ENCODE results near the gene RALGPS1.

DNA sequence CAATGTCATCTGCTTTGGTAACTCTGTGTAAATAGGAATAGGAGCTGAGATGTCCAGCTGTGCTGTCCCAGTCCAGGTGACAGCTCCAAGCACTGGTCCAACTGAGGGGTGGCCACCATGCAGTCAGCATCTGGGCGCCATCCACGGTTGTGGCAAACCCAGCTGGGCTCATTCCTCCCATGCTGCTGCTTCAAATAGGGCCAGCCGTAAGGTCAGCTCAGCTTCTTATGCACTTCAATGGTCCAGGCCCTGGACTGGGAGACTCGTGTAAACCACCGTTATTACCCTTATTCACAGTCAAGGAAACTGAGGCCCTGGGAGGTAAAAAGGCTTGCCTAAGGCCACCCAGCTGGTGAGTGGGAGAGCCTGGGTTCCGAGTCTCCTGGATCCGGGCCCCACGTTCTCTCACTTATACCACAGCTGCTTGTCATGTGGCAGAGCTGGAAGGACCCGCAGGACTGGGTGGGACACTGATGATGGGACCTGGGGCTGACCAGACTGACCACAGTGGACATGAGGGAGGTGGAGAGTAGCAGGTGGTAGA is 246.6 kb downstream of the RALGPS1 start:
- TF ChIP-seq, protein P1, sequence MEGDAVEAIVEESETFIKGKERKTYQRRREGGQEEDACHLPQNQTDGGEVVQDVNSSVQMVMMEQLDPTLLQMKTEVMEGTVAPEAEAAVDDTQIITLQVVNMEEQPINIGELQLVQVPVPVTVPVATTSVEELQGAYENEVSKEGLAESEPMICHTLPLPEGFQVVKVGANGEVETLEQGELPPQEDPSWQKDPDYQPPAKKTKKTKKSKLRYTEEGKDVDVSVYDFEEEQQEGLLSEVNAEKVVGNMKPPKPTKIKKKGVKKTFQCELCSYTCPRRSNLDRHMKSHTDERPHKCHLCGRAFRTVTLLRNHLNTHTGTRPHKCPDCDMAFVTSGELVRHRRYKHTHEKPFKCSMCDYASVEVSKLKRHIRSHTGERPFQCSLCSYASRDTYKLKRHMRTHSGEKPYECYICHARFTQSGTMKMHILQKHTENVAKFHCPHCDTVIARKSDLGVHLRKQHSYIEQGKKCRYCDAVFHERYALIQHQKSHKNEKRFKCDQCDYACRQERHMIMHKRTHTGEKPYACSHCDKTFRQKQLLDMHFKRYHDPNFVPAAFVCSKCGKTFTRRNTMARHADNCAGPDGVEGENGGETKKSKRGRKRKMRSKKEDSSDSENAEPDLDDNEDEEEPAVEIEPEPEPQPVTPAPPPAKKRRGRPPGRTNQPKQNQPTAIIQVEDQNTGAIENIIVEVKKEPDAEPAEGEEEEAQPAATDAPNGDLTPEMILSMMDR (IDR thresholded peaks at IDR 0.05), result no peak
- TF ChIP-seq POLR2AphosphoS5 (IDR thresholded peaks at IDR 0.05; ENCODE audit: low read depth, low read length), result no peak
- TF ChIP-seq TAF1 (IDR thresholded peaks at IDR 0.05; ENCODE audit: borderline replicate concordance, low read depth, low read length), result no peak
- TF ChIP-seq YY1 (IDR thresholded peaks at IDR 0.05; ENCODE audit: low read depth), result no peak
- TF ChIP-seq RCOR1 (IDR thresholded peaks at IDR 0.05; ENCODE audit: low read length), result no peak
- TF ChIP-seq, protein P2, sequence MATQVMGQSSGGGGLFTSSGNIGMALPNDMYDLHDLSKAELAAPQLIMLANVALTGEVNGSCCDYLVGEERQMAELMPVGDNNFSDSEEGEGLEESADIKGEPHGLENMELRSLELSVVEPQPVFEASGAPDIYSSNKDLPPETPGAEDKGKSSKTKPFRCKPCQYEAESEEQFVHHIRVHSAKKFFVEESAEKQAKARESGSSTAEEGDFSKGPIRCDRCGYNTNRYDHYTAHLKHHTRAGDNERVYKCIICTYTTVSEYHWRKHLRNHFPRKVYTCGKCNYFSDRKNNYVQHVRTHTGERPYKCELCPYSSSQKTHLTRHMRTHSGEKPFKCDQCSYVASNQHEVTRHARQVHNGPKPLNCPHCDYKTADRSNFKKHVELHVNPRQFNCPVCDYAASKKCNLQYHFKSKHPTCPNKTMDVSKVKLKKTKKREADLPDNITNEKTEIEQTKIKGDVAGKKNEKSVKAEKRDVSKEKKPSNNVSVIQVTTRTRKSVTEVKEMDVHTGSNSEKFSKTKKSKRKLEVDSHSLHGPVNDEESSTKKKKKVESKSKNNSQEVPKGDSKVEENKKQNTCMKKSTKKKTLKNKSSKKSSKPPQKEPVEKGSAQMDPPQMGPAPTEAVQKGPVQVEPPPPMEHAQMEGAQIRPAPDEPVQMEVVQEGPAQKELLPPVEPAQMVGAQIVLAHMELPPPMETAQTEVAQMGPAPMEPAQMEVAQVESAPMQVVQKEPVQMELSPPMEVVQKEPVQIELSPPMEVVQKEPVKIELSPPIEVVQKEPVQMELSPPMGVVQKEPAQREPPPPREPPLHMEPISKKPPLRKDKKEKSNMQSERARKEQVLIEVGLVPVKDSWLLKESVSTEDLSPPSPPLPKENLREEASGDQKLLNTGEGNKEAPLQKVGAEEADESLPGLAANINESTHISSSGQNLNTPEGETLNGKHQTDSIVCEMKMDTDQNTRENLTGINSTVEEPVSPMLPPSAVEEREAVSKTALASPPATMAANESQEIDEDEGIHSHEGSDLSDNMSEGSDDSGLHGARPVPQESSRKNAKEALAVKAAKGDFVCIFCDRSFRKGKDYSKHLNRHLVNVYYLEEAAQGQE (IDR thresholded peaks at IDR 0.05; ENCODE audit: low read depth, low read length), result no peak
- TF ChIP-seq FOXM1 (IDR thresholded peaks at IDR 0.05; ENCODE audit: low read depth), result no peak
- TF ChIP-seq RAD21 (IDR thresholded peaks at IDR 0.05; ENCODE audit: low read length), result no peak
- TF ChIP-seq, protein P3, sequence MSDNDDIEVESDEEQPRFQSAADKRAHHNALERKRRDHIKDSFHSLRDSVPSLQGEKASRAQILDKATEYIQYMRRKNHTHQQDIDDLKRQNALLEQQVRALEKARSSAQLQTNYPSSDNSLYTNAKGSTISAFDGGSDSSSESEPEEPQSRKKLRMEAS (IDR thresholded peaks at IDR 0.05; ENCODE audit: low read depth), result no peak
- TF ChIP-seq, protein P4, sequence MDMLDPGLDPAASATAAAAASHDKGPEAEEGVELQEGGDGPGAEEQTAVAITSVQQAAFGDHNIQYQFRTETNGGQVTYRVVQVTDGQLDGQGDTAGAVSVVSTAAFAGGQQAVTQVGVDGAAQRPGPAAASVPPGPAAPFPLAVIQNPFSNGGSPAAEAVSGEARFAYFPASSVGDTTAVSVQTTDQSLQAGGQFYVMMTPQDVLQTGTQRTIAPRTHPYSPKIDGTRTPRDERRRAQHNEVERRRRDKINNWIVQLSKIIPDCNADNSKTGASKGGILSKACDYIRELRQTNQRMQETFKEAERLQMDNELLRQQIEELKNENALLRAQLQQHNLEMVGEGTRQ (IDR thresholded peaks at IDR 0.05; ENCODE audit: borderline replicate concordance, low read depth, low read length), result no peak
- TF ChIP-seq SIN3A (IDR thresholded peaks at IDR 0.05; ENCODE audit: borderline replicate concordance, low read depth, low read length), result no peak
- no peak for TF ChIP-seq RFX5 (IDR thresholded peaks at IDR 0.05; ENCODE audit: low read length)
